Gastroesophageal sphincter (tissue), 3 donors: ENCODE measurements around the gene DCXR.

Source experiments
- CTCF ChIP-seq, 4 experiments: fragments of 200-600 bp in 2 of 4; fragments of 450-650 bp in 2 of 4; sonication (generic) in 1 of 4; IDR thresholded peaks; one replicate each; pipeline ENCODE4 v1.5.1; 2017 to 2019; ENCODE audit warnings: antibody characterized with exemption in 4 of 4, mild to moderate bottlenecking in 2 of 4, moderate library complexity in 2 of 4
- EP300 ChIP-seq: sonication (generic); formaldehyde crosslinking; IDR thresholded peaks from one replicate; pipeline ENCODE4 v1.6.1; 2017; ENCODE audit warnings: antibody characterized with exemption, mild to moderate bottlenecking
- POLR2AphosphoS5 ChIP-seq: sonication (generic); formaldehyde crosslinking; IDR thresholded peaks from one replicate; pipeline ENCODE4 v1.6.1; 2017; ENCODE audit warnings: antibody characterized with exemption

DNA sequence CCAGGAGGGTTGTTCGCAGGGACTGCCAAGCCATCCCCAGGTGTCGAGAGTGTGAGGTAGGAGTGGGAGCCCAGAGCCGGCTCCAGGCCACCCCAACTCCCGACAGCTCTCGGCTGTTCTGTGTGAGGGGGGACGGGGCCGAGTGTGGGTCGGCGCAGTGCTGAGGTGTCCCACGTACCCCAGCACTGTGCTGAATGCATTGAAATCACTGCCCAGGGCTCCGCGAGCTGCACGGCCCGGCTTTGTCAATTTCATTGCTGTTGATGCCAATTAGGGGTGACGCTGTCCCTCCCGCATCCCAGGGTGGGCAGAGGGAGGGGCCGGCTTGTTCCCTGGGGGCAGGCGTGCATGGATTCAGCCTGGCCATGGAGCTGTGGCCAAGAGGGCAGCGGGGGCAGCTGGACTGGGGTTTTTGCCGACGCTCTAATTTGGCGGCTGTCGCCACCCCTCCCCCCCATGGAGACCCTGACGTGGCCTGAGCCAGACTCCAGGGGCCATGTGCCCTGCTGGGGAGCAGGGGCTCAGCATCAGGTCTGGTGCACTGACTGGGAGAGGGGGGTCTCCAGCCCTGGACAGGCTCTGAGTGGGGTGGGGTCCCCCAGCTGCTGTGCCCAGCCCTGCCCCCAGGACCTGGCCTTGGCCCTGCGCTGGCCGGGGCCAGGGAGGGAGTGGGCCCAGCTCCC, 29.1 kb downstream of the DCXR start:
- TF ChIP-seq EP300 = no peak
- TF ChIP-seq CTCF (IDR thresholded peaks at IDR 0.05) = no peak
- no peak for TF ChIP-seq POLR2AphosphoS5
